Measurements from ENCODE around the gene GRM2. TPM values are rescaled to one million over a fixed set of nuclear protein-coding genes. Genes with fewer than 3 reads are reported as not detected.

Gene GRM2
- total and polyA plus RNA-seq, 10 of the 15 experiments (the other 5 are each of a cell fraction or from before 2014, with no cell fraction given) = 0.01 to 0.14 (median 0.06) TPM; not detected in 5

- intact Hi-C loops (cut with micrococcal nuclease; ENCODE audit: unreplicated experiment) (no loop called here), in situ Hi-C loops (cut with MboI) (no loop called here)
- H3K27me3 ChIP-seq (replicated peaks in 1 of 2; ENCODE audit: control insufficient read depth in 2 of 2, insufficient read depth in 2 of 2, low read length in 1 of 2) = no peaks in the 10 kb centered on the region
- WGBS (ENCODE audit: insufficient coverage, insufficient replicate concordance, low lambda C conversion rate, missing lambda C conversion rate) = 3% methylated on average over 3 of the region's 3 CpGs
- H3K27ac ChIP-seq (ENCODE audit: control insufficient read depth, insufficient read depth) = no peak overlapping the region
- ATAC-seq (no peak), FAIRE-seq (no peak), DNase-seq (ENCODE audit: low read depth, low spot score) (no peak)
- POLR2A ChIA-PET = no interaction called here
- no TSS peak for BruUV-seq (replicated peaks)
- H3K4me2 ChIP-seq (ENCODE audit: control insufficient read depth, insufficient read depth) = no peak overlapping the region
- no peaks in the 10 kb centered on the region for H3K4me1 ChIP-seq (ENCODE audit: control insufficient read depth, insufficient read depth, low read length)
- H3K9ac ChIP-seq (ENCODE audit: control insufficient read depth, insufficient read depth, low read length) = no peak overlapping the region
- H3K9me3 ChIP-seq (replicated peaks; ENCODE audit: control insufficient read depth, insufficient read depth, low read length) = no peaks in the 10 kb centered on the region
- CTCF ChIA-PET = interaction anchor here (1.2 to 1.3 kb wide), 2 partner anchors 16 to 86 kb away, joined by 3 to 4 read pairs; no protein-coding TSS in a partner anchor
- H2AFZ ChIP-seq (ENCODE audit: control insufficient read depth, low read depth, low read length) = no peak overlapping the region
- SMC1A ChIA-PET (ENCODE audit: uncharacterized antibody, unreplicated experiment) = interaction anchor here (0.6 to 1.1 kb wide), 4 partner anchors 15 to 1608 kb away, joined by 3 to 6 read pairs (median 4); no protein-coding TSS in a partner anchor
- RAD21 ChIA-PET (ENCODE audit: unreplicated experiment) = no interaction called here
- no peaks in the 10 kb centered on the region for H3K36me3 ChIP-seq (ENCODE audit: control insufficient read depth in 2 of 2, insufficient read depth in 2 of 2, low read length in 1 of 2)
- no peaks in the 10 kb centered on the region for H3K79me2 ChIP-seq (ENCODE audit: control insufficient read depth, insufficient read depth, low read length)
- no peaks in the 10 kb centered on the region for H4K20me1 ChIP-seq (ENCODE audit: control insufficient read depth, insufficient read depth)
- no peak overlapping the region for H3K4me3 ChIP-seq
- no peak for TF ChIP-seq PKNOX1 (IDR thresholded peaks at IDR 0.05)
- no peak for TF ChIP-seq RFX5 (IDR thresholded peaks at IDR 0.05; ENCODE audit: low read depth, low read length)
- no peak for TF ChIP-seq SMAD1 (IDR thresholded peaks at IDR 0.05; ENCODE audit: low read depth, partially characterized antibody)
- no peak for TF ChIP-seq KAT2A (conservative IDR thresholded peaks at IDR 0.05; ENCODE audit: control insufficient read depth, low read depth, low read length)
- TF ChIP-seq ZBED1 (IDR thresholded peaks at IDR 0.05; ENCODE audit: borderline replicate concordance) = no peak
- TF ChIP-seq YBX1 (IDR thresholded peaks at IDR 0.05) = no peak
- TF ChIP-seq STAT1 (conservative IDR thresholded peaks at IDR 0.05) = no peak
- TF ChIP-seq MEF2B (IDR thresholded peaks at IDR 0.05; ENCODE audit: partially characterized antibody, poor library complexity, severe bottlenecking) = no peak
- TF ChIP-seq BRCA1 (IDR thresholded peaks at IDR 0.05; ENCODE audit: low read depth, low read length) = no peak
- TF ChIP-seq HDGF (IDR thresholded peaks at IDR 0.05) = no peak
- no peak for TF ChIP-seq ATF7 (IDR thresholded peaks at IDR 0.05; ENCODE audit: low read depth)
- no peak for TF ChIP-seq ZBTB11 (CRISPR knock-in tag; IDR thresholded peaks at IDR 0.05)
- no peak for TF ChIP-seq POLR2A (IDR thresholded peaks at IDR 0.05; ENCODE audit: low read depth, low read length)
- TF ChIP-seq MEF2A (IDR thresholded peaks at IDR 0.05; ENCODE audit: insufficient read depth, low read depth, low read length) = no peak
- no peak for TF ChIP-seq IRF5 (IDR thresholded peaks at IDR 0.05; ENCODE audit: borderline replicate concordance)
- no peak for TF ChIP-seq RAD51 (IDR thresholded peaks at IDR 0.05)
- no peak for TF ChIP-seq CBFB (IDR thresholded peaks at IDR 0.05; ENCODE audit: low read depth)
- no peak for TF ChIP-seq ASH2L (IDR thresholded peaks at IDR 0.05; ENCODE audit: borderline replicate concordance, low read depth)
- no peak for TF ChIP-seq NFIC (IDR thresholded peaks at IDR 0.05; ENCODE audit: low read depth, low read length)
Observed at GRCh38 chr3:51734572-51734907, 27.7 kb downstream of the GRM2 start.
